NCI-H345 (cell line): ENCODE data around the gene CRISPLD2.
"Not testable (repeated sequence)": the region's sequence is repeated elsewhere in the genome, so short reads cannot be mapped to it uniquely, and the experiment has no call there.

Source experiments
- DNase-seq: peaks from one replicate; lab custom pipeline; 2025; lab: John Stamatoyannopoulos, UW

Gene CRISPLD2

GRCh38 chr16:84822990-84823389 lies 3.2 kb downstream of the CRISPLD2 start:
- DNase-seq: no peak

GRCh38 chr16:84823484-84823883 lies 3.7 kb downstream of the CRISPLD2 start:
- no peak for DNase-seq

GRCh38 chr16:84823926-84824325 lies 4.1 kb downstream of the CRISPLD2 start:
- no peak for DNase-seq

GRCh38 chr16:84825896-84826557 lies 6.2 kb downstream of the CRISPLD2 start:
- no peak for DNase-seq

- DNase-seq: no peak
Measured at GRCh38 chr16:84826558-84826941, 6.8 kb downstream of the CRISPLD2 start.

GRCh38 chr16:84827131-84827574 lies 7.4 kb downstream of the CRISPLD2 start:
- no peak for DNase-seq

- no peak for DNase-seq
Measured at GRCh38 chr16:84827897-84828296, 8.1 kb downstream of the CRISPLD2 start.

GRCh38 chr16:84828322-84828721 lies 8.5 kb downstream of the CRISPLD2 start:
- DNase-seq: no peak

GRCh38 chr16:84829168-84829965 lies 9.6 kb downstream of the CRISPLD2 start:
- no peak for DNase-seq

GRCh38 chr16:84830765-84831384 lies 11.1 kb downstream of the CRISPLD2 start:
- DNase-seq: no peak

GRCh38 chr16:84831728-84832127 lies 11.9 kb downstream of the CRISPLD2 start:
- DNase-seq: not testable (repeated sequence)

GRCh38 chr16:84832488-84833143 lies 12.8 kb downstream of the CRISPLD2 start:
- no peak for DNase-seq

GRCh38 chr16:84833144-84833500 lies 13.3 kb downstream of the CRISPLD2 start:
- DNase-seq: no peak

- no peak for DNase-seq
Measured at GRCh38 chr16:84833542-84834402, 14.0 kb downstream of the CRISPLD2 start.

- no peak for DNase-seq
Measured at GRCh38 chr16:84834403-84834772, 14.6 kb downstream of the CRISPLD2 start.

- DNase-seq: no peak
Measured at GRCh38 chr16:84836234-84836647, 16.5 kb downstream of the CRISPLD2 start.

- DNase-seq: no peak
Measured at GRCh38 chr16:84836967-84837366, 17.2 kb downstream of the CRISPLD2 start.

- DNase-seq: no peak
Measured at GRCh38 chr16:84838383-84838948, 18.7 kb downstream of the CRISPLD2 start.

GRCh38 chr16:84839054-84839453 lies 19.3 kb downstream of the CRISPLD2 start:
- DNase-seq: no peak

- no peak for DNase-seq
Measured at GRCh38 chr16:84839956-84840355, 20.2 kb downstream of the CRISPLD2 start.
